Measurements from ENCODE around the gene PARL.

GRCh38 chr3:183792976-183793375 is 91.7 kb downstream of the PARL start:
- TF ChIP-seq CTCF (IDR thresholded peaks at IDR 0.05; ENCODE audit: poor library complexity) (no peak), EZH2 (IDR thresholded peaks at IDR 0.05; ENCODE audit: borderline replicate concordance) (no peak), EZH2phosphoT487 (IDR thresholded peaks at IDR 0.05; ENCODE audit: low read depth, severe bottlenecking, unreplicated experiment) (no peak)

Data from hepatocyte (in vitro differentiated cells).